NCI-H345 treated with DMSO at 0.1 percent for 48 hours (cell line): ENCODE data around the gene TPP2.

Experiments
- DNase-seq: peaks from one replicate; lab custom pipeline; 2025; ENCODE audit not compliant: unreplicated experiment; lab: John Stamatoyannopoulos, UW

Gene TPP2

GRCh38 chr13:102593466-102593865, 3.3 kb upstream of the TPP2 start:
- DNase-seq, result no peak

DNA sequence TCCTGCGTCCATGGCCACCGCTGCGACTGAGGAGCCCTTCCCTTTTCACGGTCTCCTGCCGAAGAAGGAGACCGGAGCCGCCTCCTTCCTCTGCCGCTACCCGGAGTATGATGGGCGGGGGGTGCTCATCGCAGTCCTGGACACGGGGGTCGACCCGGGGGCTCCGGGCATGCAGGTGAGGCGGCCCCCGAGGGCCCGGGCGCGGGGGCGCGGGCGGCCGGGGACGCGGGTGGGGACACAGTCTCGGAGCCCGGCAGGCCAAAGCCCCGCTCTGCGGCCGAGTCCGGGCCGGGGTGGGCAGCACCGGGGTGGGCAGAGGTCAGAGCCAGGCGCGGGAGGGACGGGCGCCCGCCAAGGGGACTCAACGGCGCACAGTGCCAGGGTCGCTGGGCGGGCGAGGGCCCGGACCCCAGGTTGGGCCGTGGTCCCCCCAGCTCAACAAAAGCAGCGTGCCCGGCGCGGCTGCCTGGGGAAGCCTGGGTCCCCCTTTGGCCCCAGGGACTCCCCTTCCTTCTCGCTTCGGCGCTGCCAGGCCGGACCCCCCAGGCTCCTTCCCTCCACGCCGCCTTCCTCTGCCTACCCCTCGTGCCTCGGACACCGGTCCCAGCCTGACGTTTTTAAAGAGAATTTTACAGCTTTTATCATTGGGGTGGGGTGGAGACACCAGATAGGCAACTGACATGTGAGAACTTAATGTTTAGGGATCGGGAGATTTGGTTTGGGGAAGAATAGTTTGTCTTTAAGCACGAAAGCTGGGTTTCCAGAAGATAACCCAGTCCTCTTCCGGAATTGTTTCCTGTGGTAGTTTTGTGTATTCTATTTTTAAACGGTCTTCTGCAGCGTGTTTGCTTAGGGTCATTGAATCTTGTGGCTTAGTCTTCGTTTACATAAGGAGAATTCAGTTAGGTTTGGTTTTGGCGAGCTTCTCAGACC, 509 bp downstream of the TPP2 start:
- peak; percentile 13 for DNase-seq

DNA sequence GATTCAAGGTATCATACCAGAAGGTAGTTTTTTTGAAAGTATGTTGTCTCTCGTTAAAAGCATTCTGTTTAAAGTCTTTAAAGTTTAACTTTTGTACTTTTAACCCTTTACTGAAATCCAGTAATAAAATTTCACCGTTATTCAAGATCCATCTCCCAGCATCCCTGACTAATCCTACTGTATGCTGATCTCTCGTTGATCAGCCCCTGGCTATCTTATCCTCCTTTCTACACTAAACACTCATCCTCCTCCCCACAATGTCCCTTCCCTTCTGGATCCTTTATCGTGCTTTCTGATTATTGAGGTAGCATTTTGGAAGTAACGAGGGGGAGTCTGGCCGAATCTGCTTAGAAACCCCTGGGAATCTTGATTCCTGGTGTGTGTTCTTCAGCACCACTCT, 1.3 kb downstream of the TPP2 start:
- no peak for DNase-seq

GRCh38 chr13:102599426-102600012, 2.7 kb downstream of the TPP2 start:
- DNase-seq, result no peak

GRCh38 chr13:102606537-102607309, 9.9 kb downstream of the TPP2 start:
- no peak for DNase-seq

- DNase-seq, result no peak
Measured at GRCh38 chr13:102608974-102609373, 12.2 kb downstream of the TPP2 start.

DNA sequence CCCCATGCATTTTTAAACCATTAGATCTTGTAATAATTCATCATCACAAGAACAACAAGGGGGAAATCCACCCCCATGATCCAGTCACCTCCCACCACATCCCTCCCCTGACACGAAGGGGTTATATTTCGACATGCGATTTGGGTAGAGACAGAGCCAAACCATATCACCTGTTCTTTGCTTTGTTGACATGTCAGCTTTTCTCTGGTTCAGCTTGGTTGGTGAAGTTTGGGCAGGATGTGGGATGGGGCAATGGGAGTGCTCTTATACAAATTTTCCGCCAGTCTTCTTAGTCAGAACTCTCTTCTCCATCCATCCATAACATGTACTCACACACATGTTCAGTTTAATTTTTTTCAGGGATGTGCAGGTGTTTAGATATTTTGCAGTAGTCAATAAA, 12.9 kb downstream of the TPP2 start:
- DNase-seq, result no peak

GRCh38 chr13:102610296-102610895, 13.6 kb downstream of the TPP2 start:
- DNase-seq, result no peak

- no peak for DNase-seq
Measured at GRCh38 chr13:102617697-102618350, 21.0 kb downstream of the TPP2 start.

- DNase-seq, result no peak
Measured at GRCh38 chr13:102620516-102620915, 23.7 kb downstream of the TPP2 start.

DNA sequence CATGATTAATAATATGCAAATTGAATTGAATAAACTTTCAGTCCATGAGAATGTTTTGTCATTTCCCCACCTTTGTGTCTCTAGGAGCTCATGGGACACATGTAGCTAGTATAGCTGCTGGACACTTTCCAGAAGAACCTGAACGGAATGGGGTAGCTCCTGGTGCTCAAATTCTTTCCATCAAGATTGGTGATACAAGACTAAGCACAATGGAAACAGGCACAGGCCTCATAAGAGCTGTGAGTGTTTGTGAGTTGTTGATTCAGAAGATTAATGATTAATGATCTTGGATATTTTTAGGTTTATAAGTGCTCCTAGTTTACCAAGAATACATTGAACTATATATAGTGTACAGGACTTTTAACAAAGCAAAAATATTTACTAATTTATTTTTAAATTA, 30.1 kb downstream of the TPP2 start:
- no peak for DNase-seq

GRCh38 chr13:102628559-102628958, 31.8 kb downstream of the TPP2 start:
- DNase-seq, result no peak

DNA sequence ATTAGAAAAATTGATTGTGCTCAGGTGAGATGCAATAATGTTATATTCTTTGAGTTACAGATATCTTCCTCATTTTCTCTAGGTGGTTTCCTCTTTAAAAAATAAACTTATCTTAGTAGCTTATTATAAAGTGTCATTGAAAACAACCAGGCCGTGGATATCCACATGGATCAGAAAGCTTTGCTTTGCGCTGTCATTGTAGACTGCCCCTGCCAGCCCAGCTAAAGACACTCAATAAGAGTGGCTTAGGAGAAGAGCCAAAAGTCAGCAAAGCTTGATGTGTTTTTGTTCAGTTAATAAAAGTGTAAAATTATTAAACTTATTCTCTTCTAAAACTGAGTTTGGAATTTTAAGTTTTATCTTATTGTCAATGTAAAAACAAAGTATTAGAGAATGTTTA, 34.4 kb downstream of the TPP2 start:
- no peak for DNase-seq

DNA sequence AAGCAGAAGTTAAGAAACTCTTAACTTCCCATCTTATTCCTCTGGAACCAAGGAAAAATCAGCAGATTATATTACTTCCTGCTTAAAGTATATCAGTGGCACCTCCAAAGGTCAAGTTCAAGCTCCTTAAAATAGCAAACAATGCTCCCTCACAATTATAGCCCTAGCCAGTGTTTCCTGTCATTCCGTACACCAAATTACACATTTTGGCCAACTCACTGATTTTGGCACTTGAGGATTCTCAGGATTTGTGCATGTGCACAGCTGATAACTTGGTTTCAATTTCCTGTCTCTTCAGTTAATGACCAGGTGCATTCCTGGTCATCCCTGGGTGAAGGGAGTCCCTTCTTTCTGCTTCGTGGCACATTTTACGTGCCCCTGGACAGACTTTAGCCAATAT, 42.0 kb downstream of the TPP2 start:
- DNase-seq, result no peak

DNA sequence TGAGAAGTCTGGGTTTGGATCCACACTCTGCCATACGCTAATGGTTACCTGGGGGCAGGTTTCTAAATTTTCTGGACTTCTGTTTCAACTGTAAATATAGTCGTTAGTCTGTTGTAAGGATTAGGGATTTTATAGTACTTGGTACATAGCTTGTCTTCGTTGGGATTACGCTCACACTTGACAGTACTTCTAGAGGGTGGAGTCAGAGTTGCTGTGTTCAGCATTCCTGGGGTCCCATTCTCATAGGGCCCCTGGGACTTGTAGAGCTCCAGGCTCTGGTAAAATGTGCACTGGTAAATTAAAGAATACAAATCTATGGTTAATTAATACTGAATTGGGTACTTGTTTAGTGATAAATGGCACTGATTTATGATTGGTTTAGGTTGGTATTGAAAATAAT, 45.2 kb downstream of the TPP2 start:
- DNase-seq, result no peak

- peak; percentile 48 for DNase-seq
Measured at GRCh38 chr13:102642475-102642874, 45.7 kb downstream of the TPP2 start.

DNA sequence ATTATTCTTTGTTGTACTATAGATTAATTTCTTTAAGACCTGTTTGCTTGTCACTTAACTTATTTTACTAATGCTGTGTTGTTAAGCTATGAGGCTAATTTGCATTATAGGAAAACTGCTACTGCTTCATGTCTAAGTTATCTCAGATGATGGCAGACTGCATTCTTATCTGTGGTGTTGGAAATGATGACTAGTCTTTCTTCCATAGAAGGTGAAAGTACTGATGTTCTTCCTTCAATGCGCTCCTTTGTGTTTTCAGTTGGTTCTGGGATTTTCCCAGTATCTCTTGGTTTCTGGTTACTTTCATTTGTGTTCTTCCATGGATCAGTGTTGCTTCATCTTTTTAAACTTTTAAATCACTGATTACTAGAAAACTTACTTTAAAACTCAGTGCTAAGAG, 46.9 kb downstream of the TPP2 start:
- DNase-seq, result no peak

DNA sequence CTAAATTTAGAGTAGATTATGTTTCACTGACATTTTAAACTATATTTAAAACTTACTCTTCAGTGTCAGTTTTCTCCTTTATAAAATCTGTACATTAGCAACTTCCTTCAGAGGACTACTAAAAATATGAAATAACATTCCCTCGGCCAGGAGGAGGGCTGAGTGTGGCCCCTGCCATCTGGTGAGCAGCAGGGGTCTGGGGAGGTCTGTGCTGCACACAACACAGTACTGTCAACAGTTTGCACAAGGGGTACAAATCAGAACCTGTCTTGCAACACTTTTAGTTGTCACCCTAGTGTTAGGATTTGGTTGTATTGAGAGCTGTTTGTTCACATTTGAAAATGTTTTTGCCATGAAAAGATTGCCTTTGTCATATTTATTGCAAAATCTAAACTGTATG, 48.9 kb downstream of the TPP2 start:
- no peak for DNase-seq

DNA sequence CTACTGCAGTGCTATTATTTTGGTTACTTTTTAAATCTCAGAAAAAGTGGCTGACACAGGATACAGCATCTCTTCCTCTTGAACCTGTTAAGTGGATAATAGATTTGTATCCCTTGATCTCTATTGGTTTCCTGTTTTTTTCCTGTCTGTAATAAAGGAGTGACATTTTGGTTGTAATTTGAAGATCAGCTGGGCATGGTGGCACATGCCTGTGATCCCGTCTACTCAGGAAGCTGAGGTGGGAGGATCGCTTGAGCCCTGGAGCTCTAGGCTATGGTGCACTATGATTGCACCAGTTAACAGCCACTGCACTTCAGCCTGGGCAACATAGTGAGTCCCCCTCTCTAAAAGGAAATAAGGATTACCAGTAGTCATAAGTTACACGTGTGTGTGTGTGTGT, 51.3 kb downstream of the TPP2 start:
- no peak for DNase-seq

- DNase-seq, result no peak
Measured at GRCh38 chr13:102650444-102650843, 53.7 kb downstream of the TPP2 start.

DNA sequence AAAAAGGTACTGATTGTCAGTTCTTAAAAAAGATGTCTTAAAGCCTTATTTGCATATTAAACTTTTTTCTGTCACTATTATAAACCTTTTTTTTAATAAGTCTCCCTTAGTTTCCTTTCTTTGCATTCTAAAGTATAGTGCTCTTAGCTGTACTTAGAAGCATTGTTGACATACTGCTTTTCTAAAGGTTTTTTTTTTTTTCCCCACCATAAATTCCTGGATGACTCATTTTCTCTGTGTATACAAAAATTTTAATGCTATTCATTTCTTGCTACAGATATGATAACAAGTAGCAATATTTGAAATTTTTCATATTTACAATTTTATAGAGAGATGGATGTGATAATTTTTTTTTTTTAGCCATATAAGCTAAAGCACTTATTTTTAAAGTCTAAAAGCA, 54.6 kb downstream of the TPP2 start:
- DNase-seq, result no peak
